ENCODE data around the gene VPS13C. TPM values are rescaled to one million over a fixed set of nuclear protein-coding genes. Genes with fewer than 3 reads are reported as not detected.

Gene VPS13C
- total and polyA plus RNA-seq, 2 experiments from 2014 or later: 10.2 to 20.5 TPM

- no peak for TF ChIP-seq ZNF462 (CRISPR knock-in tag; IDR thresholded peaks at IDR 0.05)
These were observed 45.0 kb upstream of the VPS13C start (continued) for GRCh38 chr15:62105266-62105665.

DNA sequence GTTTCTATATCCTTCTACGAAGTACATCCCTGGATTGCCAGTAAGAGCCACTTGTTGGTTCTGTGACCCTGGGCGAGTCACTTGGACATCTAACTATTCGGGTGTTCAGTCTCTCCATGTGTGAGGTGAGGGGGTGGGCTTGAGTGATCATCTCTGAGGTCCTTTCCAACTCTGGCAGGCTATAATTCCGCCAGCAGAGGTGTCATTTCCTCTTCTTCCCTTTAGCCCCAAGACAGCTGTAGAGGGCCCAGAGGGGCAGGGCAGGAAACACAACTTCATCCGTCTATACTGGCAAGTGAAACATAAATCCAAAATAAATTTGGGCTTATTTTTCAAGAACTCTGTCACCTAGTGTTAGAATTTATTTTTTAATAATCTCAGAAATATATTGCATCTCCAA, 44.6 kb upstream of the VPS13C start:
- Histone ChIP-seq H3K4me3 (no peak overlapping the region), H3F3A (replicated peaks; ENCODE audit: low read depth) (no peaks in the 10 kb centered on the region), H3K4me2 (no peak overlapping the region), H3K79me2 (replicated peaks; ENCODE audit: insufficient read depth) (no peaks in the 10 kb centered on the region), H3K27me3 (ENCODE audit: insufficient read depth) (no peaks in the 10 kb centered on the region), H4K20me1 (replicated peaks; ENCODE audit: insufficient read depth) (no peaks in the 10 kb centered on the region), H3K36me3 (ENCODE audit: insufficient read depth) (no peaks in the 10 kb centered on the region), H3K27ac (ENCODE audit: low read depth) (no peak overlapping the region), H3K4me1 (ENCODE audit: insufficient read depth) (no peaks in the 10 kb centered on the region), H3K9me2 (ENCODE audit: insufficient read depth) (no peaks in the 10 kb centered on the region), H2AFZ (no peak overlapping the region; the same call in 1 of the 2 replicates)
- Mint-ChIP-seq H3K27me3 (ENCODE audit: insufficient read depth, low read depth, poor library complexity) (peaks cover 1% of the 10 kb centered on the region), H3K36me3 (ENCODE audit: low read depth) (no peaks in the 10 kb centered on the region), H3K27ac (no peak overlapping the region), H3K9me3 (no peaks in the 10 kb centered on the region), H3K4me3 (no peak overlapping the region), H3K4me1 (no peaks in the 10 kb centered on the region)
- no peak for TF ChIP-seq ZNF114 (CRISPR knock-in tag; IDR thresholded peaks at IDR 0.05)
- no peak for TF ChIP-seq CREB1 (CRISPR knock-in tag; IDR thresholded peaks at IDR 0.05; ENCODE audit: low read depth)
- TF ChIP-seq STAT1 (IDR thresholded peaks at IDR 0.05; ENCODE audit: unreplicated experiment): no peak
- DNase-seq (ENCODE audit: low spot score) (no peak), ATAC-seq (no peak)

DNA sequence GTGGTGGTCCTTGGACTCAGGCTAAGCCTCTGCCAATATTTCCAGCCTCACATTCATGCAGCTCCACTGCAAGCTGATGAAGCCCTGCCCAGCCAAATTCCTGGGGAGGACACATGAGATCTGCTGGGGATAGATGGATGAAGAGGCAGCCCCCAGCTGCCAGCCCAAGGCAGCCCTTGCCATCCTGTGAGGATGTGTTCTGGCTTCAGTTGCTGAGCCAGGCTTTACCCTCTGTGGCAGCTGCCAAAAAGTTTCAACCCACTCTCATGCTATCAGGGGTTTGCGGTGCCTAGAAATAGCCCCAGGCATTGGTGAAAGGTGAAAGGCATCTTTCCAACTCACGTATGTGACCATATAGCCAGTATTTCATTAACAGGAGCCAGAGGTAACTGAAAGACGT, 44.2 kb upstream of the VPS13C start:
- Histone ChIP-seq H3K36me3 (ENCODE audit: insufficient read depth) (no peaks in the 10 kb centered on the region), H3K4me3 (no peak overlapping the region), H4K20me1 (replicated peaks; ENCODE audit: insufficient read depth) (no peaks in the 10 kb centered on the region), H3K27me3 (ENCODE audit: insufficient read depth) (no peaks in the 10 kb centered on the region), H3K27ac (ENCODE audit: low read depth) (no peak overlapping the region), H3K4me2 (no peak overlapping the region), H3K9me2 (ENCODE audit: insufficient read depth) (no peaks in the 10 kb centered on the region), H3K4me1 (ENCODE audit: insufficient read depth) (no peaks in the 10 kb centered on the region), H3F3A (replicated peaks; ENCODE audit: low read depth) (no peaks in the 10 kb centered on the region), H3K79me2 (replicated peaks; ENCODE audit: insufficient read depth) (no peaks in the 10 kb centered on the region), H2AFZ (no peak overlapping the region)
- H3K27ac Mint-ChIP-seq: no peak overlapping the region
- no peak for TF ChIP-seq NANOG (IDR thresholded peaks at IDR 0.05; ENCODE audit: borderline replicate concordance)
- TF ChIP-seq, protein P1, sequence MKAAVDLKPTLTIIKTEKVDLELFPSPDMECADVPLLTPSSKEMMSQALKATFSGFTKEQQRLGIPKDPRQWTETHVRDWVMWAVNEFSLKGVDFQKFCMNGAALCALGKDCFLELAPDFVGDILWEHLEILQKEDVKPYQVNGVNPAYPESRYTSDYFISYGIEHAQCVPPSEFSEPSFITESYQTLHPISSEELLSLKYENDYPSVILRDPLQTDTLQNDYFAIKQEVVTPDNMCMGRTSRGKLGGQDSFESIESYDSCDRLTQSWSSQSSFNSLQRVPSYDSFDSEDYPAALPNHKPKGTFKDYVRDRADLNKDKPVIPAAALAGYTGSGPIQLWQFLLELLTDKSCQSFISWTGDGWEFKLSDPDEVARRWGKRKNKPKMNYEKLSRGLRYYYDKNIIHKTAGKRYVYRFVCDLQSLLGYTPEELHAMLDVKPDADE (IDR thresholded peaks at IDR 0.05): no peak
- TF ChIP-seq, protein P2, sequence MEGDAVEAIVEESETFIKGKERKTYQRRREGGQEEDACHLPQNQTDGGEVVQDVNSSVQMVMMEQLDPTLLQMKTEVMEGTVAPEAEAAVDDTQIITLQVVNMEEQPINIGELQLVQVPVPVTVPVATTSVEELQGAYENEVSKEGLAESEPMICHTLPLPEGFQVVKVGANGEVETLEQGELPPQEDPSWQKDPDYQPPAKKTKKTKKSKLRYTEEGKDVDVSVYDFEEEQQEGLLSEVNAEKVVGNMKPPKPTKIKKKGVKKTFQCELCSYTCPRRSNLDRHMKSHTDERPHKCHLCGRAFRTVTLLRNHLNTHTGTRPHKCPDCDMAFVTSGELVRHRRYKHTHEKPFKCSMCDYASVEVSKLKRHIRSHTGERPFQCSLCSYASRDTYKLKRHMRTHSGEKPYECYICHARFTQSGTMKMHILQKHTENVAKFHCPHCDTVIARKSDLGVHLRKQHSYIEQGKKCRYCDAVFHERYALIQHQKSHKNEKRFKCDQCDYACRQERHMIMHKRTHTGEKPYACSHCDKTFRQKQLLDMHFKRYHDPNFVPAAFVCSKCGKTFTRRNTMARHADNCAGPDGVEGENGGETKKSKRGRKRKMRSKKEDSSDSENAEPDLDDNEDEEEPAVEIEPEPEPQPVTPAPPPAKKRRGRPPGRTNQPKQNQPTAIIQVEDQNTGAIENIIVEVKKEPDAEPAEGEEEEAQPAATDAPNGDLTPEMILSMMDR (conservative IDR thresholded peaks at IDR 0.05; ENCODE audit: low read depth in 2 of 2): no peak
- no peak for TF ChIP-seq ZNF331 (CRISPR knock-in tag; IDR thresholded peaks at IDR 0.05; ENCODE audit: low read depth)
- TF ChIP-seq ZNF114 (CRISPR knock-in tag; IDR thresholded peaks at IDR 0.05): no peak
- TF ChIP-seq CREB1 (CRISPR knock-in tag; IDR thresholded peaks at IDR 0.05; ENCODE audit: low read depth): no peak
- H3K9me3 Mint-ChIP-seq: no peaks in the 10 kb centered on the region
- no peaks in the 10 kb centered on the region for H3K4me1 Mint-ChIP-seq
- no peak for DNase-seq (ENCODE audit: low spot score)
- no peak overlapping the region for H3K4me3 Mint-ChIP-seq
- ATAC-seq: no peak
- H3K27me3 Mint-ChIP-seq (ENCODE audit: insufficient read depth, low read depth, poor library complexity): peaks cover 1% of the 10 kb centered on the region
- no peaks in the 10 kb centered on the region for H3K36me3 Mint-ChIP-seq (ENCODE audit: low read depth)

All from GM23338 (cell line).